Stimulated activated CD4-positive, alpha-beta T cell treated with anti-CD3 and anti-CD28 coated beads, TNF-alpha, amount 100 ng/mL, for 1 hour (primary cell): ENCODE data around the gene ZNF618.

Experiments used
- DNase-seq, 3 donors: peaks; one replicate each; pipeline ENCODE4 v3.0.0-alpha.2; 2020; ENCODE audit warnings: low read depth in 3 of 3, low spot score in 1 of 3

Gene ZNF618

GRCh38 chr9:114093031-114093471 lies 216.9 kb downstream of the ZNF618 start:
- no peak for DNase-seq

- no peak for DNase-seq
Measured at GRCh38 chr9:114093761-114094505, 217.8 kb downstream of the ZNF618 start.

GRCh38 chr9:114094971-114095370 lies 218.9 kb downstream of the ZNF618 start:
- no peak for DNase-seq

GRCh38 chr9:114096041-114096511 lies 220.0 kb downstream of the ZNF618 start:
- DNase-seq, result no peak

- no peak for DNase-seq
Measured at GRCh38 chr9:114096866-114097612, 220.9 kb downstream of the ZNF618 start.

- DNase-seq, result no peak
Measured at GRCh38 chr9:114097613-114098020, 221.5 kb downstream of the ZNF618 start.

GRCh38 chr9:114098021-114098935 lies 222.2 kb downstream of the ZNF618 start:
- peak in 1 of 3 donors; percentile 7 for DNase-seq

GRCh38 chr9:114098936-114099668 lies 223.0 kb downstream of the ZNF618 start, which contains the start of gene KIF12:
Gene KIF12, minus strand, starts transcription at chr9:114099292. Its CDS starts 16 bp downstream, at chr9:114099276.
- DNase-seq, result no peak

GRCh38 chr9:114099669-114100270 lies 223.7 kb downstream of the ZNF618 start:
- DNase-seq, result no peak

GRCh38 chr9:114100536-114100935 lies 224.4 kb downstream of the ZNF618 start:
- DNase-seq, result no peak

- DNase-seq, result no peak
Measured at GRCh38 chr9:114102484-114102883, 226.4 kb downstream of the ZNF618 start.

- DNase-seq, result no peak
Measured at GRCh38 chr9:114105236-114105635, 229.1 kb downstream of the ZNF618 start.
